NCI-H146 treated with DMSO at 0.1 percent for 48 hours (cell line): Measurements from ENCODE around the gene ZKSCAN7.
"Not testable (repeated sequence)": the region's sequence is repeated elsewhere in the genome, so short reads cannot be mapped to it uniquely, and the experiment has no call there.

ENCODE experiments used
- DNase-seq: peaks from one replicate; lab custom pipeline; 2025; ENCODE audit not compliant: unreplicated experiment; lab: John Stamatoyannopoulos, UW

ZKSCAN7 gene

DNA sequence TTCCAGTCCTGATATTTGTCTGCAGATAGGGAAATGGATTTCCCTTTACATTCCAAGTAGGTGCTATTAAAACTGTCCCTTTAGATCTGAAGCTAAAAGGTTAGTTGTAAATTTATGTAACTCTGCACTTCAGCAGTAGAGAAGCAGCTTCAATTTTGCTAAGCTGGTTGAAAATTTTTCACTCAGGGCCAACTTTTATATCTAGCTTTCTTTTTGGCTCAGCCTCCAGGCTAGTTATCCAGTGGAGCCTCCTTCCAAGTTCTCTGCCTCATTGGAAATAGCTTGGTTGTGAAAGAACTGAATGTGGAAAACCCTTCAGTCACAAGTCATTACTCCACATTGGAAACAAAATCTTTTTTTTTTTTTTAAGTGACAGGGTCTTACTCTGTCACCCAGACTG, 21.6 kb downstream of the ZKSCAN7 start:
- DNase-seq, result no peak

DNA sequence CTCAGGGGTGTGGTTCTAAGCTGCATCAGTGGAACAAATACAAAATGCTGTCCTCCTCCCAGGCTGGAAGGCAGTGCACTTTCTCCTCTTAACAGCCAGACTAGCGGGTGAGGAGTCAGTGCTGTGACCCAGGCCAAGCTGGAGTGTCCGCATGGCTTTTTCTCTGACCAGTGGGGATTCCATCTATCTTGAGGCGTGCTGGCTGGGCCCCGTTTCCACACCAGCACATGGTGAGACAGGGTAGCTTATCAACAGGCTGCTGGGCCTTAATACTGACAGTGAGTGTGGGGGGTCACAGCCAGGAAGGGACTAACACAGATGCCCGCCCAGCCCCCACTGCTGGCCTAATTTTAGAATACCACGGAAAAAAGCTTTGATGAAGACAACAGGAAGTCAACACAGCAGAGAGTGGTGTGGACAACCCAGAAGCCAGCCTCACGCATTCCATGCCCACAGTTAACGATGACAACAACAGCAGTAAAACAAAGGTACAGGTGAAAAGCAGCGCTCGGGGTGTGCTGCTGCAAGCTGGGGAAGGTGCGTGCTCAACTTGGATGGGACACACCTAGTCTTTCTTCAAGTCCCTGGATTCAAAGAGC, 22.5 kb downstream of the ZKSCAN7 start:
- not testable (repeated sequence) for DNase-seq

DNA sequence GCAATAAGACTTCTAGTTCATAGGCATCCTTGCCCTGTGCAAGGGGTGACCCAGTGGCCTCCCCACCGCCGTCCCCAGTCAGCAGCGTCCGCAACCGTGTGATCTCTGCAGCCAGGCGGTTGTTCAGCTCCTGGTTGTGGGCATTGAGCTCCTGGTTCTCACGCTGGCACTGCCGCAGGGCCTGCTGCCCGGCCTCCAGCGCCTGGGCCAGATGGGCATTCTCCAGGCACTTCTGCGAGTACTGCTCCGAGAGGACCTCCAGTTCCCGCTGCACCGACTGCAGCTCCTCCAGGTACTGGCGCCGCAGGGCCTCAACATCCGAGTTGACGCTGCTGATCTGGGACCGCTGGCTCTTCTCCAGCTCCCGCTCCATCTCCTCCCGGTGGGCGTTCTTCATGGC, 23.3 kb downstream of the ZKSCAN7 start:
- DNase-seq, result not testable (repeated sequence)

DNA sequence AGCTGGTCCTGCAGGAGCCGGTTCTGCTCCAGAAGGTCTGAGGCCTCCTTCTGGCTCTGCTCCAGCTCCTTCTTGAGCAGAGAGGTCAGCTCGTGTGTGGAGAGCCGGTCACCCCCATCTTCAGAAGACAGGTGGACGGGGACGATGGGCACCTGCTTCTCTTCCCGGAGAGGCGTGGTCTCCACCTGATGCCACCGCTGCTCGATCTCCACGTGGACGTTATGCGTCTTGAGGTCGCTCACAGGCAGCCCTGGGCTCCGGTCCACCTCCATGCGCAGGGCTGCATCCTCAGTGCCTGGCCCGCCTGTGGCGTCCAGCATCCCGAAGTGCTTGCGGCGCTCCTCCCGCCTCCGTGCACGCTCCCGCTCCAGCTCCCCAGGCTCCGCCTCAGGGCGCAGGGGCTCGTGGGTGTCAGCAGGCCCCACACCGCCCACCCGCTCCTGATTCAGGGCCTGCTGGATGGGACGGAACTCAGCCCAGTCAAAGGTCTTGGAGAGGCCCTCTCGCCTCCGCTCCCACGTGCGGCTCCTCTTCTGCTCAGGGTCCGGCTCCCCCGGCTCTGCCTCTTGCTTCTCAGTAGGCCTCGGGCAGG, 24.0 kb downstream of the ZKSCAN7 start:
- not testable (repeated sequence) for DNase-seq

DNA sequence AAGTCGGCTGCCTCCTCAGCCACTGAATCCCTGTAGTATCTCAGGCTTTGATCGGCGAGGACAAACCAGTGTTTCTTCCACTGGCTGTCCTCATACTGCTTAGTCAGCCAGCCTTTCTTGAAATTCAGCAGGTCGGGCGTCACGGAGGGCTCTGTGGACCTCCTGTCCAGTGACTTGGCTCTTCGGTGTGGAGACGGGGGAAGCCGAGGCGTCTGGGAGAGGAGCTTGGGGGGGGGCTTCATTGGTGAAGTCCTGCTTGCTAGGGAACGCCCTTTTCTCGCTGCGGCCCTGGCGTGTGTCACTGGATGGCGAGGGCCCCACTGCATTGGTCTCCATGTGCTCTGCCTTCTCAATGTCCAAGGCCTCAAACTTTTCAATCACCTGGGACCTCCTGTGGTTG, 24.8 kb downstream of the ZKSCAN7 start:
- DNase-seq, result not testable (repeated sequence)

DNA sequence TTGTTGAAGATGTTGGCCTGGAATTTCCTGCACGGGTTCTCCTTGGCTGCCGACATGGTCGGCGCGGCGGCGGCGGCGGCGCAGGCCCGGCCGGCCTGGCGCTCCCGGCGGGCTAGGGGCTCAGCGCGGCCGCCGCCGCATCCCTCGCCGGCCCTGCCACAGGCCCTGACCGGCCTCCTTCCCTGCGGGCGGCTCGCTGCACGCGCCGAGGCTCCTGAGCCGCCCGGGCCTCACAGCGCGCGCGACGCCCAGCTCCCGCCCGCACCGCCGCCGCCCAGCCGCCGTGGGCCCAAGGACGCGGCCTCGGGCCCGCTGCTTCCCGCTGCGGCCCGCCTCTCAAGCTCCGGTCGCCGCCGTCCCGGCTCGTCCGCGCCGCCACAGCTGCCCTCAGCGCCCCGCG, 26.0 kb downstream of the ZKSCAN7 start:
- not testable (repeated sequence) for DNase-seq

DNA sequence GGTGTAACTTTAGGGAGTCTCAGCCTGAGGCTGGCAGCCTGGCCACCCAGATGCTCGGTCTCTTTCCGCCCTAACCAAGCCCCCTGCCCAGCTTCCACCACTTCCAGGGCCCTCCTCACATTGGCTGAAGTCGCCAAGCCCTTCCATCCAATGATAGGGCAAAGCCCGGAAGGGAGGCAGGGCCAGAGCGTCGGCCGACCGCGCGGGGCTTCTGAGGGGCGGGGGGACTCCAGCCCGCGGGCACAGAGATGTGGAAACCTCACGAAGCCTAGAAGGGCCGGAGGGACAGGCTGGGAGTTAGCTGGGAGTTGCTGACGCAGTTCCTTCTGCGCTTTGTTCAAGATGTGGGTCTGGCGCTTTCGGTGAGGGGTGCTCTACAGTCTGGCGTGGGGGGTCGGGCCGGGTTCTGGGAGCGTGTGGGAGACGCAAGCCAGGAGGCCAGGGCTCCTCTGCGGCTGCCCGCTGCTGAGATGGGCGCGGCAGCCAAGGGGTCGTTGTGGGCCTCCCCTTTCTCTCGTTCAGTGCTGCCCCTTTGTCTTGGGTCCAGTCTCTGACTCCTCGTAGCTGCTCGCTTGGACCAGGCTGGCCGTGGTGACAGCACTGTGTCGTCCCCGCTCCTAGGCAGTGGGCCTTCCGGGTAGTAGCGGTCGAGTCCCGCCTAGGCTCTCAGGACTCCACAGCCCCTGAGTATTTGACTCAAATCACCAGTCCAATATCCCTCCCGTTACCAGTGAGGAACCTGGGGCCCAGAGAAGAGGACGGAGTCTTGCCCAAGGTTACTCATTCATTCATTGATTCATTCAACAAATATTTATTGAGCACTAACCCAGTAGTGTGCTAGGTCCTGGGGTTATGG, 29.9 kb downstream of the ZKSCAN7 start, which contains the start of gene ZNF660:
TSS of gene ZNF660 (plus strand) at position 319 of the 856 bp plus-strand sequence. CDS start 9,230 bp downstream, outside the sequence.
- DNase-seq, result peak; percentile 53

DNA sequence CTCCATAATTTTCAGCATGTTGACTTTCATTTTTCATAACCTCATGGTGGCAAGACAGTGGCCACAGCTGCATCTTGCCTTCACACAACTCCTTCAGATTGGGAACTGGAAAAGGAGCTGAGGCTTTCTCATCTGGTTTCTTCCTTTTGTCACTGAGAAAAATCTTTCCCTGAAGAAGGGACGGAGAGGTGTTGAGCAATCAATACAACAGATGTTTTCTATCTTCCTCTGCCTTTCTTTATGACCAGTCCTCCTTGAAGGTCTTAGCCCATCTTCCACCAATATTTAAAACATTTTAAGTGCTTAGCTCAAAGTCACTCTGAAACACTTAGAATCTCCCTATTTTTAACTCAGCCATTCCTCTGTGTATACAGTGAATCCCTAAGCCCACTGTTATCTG, 41.6 kb downstream of the ZKSCAN7 start:
- no peak for DNase-seq

DNA sequence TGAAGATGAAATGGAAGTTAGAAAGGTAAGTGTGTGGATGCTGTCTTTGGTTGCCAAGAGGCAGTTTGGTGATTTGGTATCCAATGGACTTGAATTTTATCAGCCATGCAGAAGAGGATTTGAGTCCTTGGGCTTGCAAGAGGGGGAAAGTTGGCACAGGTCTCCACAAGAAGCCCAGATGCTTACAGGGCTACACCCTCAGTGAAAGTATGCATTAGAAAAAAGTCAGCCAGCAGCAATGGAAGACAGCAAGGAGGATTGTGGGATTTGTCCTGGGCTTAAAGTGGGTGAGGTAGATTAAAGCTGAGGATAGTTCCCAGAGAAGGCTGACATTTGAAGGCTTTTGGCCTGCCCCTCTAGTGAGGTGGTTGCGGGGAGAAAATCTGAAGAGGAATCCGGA, 46.8 kb downstream of the ZKSCAN7 start:
- DNase-seq, result no peak

DNA sequence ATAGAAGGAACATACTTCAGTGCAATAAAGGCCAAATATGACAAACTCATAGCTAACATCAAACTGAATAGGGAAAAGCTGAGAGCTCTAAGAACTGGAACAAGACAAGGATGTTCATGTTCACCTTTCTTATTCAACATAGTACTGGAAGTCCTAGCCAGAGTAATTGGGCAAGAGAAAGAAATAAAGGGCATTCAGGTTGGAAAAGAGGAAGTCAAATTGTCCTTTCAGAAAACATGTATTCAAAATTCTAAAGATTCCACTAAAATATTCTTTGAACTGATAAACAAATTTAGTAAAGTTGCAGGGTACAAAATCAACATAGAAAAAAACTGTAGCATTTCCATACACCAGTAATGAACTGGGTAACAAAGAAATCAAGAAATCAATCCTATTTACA, 57.7 kb downstream of the ZKSCAN7 start:
- DNase-seq, result no peak
